Mesendoderm (in vitro differentiated cells): ENCODE results near the gene DSCAML1.

Experiments used
- DNase-seq: peaks from one replicate; pipeline ENCODE4 v3.0.0; 2013
- H2AK5ac ChIP-seq: 2 replicates; pipeline ENCODE4 v1.6.1; 2013; ENCODE audit warnings: low read length, inconsistent platforms
- H2BK120ac ChIP-seq: 2 replicates; pipeline ENCODE4 v1.6.1; 2013; ENCODE audit warnings: low read depth, mild to moderate bottlenecking, low read length, moderate library complexity, mixed read lengths
- H2BK15ac ChIP-seq: replicated peaks from 2 replicates; pipeline ENCODE4 v1.6.1; 2013; ENCODE audit warnings: low read depth, mild to moderate bottlenecking, moderate library complexity
- H2BK5ac ChIP-seq: 2 replicates; pipeline ENCODE4 v1.6.1; 2013; ENCODE audit warnings: low read length, inconsistent platforms
- H3K18ac ChIP-seq: 2 replicates; pipeline ENCODE4 v1.6.1; 2013; ENCODE audit warnings: mild to moderate bottlenecking, low read length, mixed read lengths
- H3K23ac ChIP-seq: one replicate; pipeline ENCODE4 v1.6.1; 2013; ENCODE audit warnings: low read length
- H3K27ac ChIP-seq: 2 replicates; pipeline ENCODE4 v1.5.1; 2013; ENCODE audit warnings: low read depth, mild to moderate bottlenecking, inconsistent platforms, low read length, moderate library complexity
- H3K27me3 ChIP-seq: 2 replicates; pipeline ENCODE4 v1.6.1; 2013; ENCODE audit warnings: low read length, control low read depth, mild to moderate bottlenecking, inconsistent platforms; ENCODE audit not compliant: insufficient read depth, poor library complexity
- H3K36me3 ChIP-seq: 2 replicates; pipeline ENCODE4 v1.6.1; 2013; ENCODE audit warnings: low read length, inconsistent platforms; ENCODE audit not compliant: control insufficient read depth, insufficient read depth
- H3K4ac ChIP-seq: one replicate; pipeline ENCODE4 v1.6.1; 2013; ENCODE audit warnings: low read depth, mild to moderate bottlenecking, low read length, moderate library complexity
- H3K4me1 ChIP-seq: 2 replicates; pipeline ENCODE4 v1.6.1; 2013; ENCODE audit warnings: low read depth, low read length, inconsistent platforms; ENCODE audit not compliant: control insufficient read depth
- H3K4me2 ChIP-seq: 2 replicates; pipeline ENCODE4 v1.6.1; 2013; ENCODE audit warnings: low read length
- H3K4me3 ChIP-seq: 2 replicates; pipeline ENCODE4 v1.5.1; 2013; ENCODE audit warnings: mild to moderate bottlenecking, low read length
- H3K56ac ChIP-seq: one replicate; pipeline ENCODE4 v1.6.1; 2013; ENCODE audit warnings: low read length
- H3K79me1 ChIP-seq: 2 replicates; pipeline ENCODE4 v1.6.1; 2013; ENCODE audit warnings: low read length, inconsistent platforms
- H3K79me2 ChIP-seq: 2 replicates; pipeline ENCODE4 v1.6.1; 2013; ENCODE audit warnings: mild to moderate bottlenecking, low read length; ENCODE audit not compliant: control insufficient read depth, insufficient read depth
- H3K9ac ChIP-seq: 2 replicates; pipeline ENCODE4 v1.6.1; 2013; ENCODE audit warnings: low read length, inconsistent platforms
- H4K5ac ChIP-seq: one replicate; pipeline ENCODE4 v1.6.1; 2013; ENCODE audit warnings: low read length
- H4K8ac ChIP-seq: one replicate; pipeline ENCODE4 v1.6.1; 2013; ENCODE audit warnings: low read depth, mild to moderate bottlenecking, control low read depth, low read length, moderate library complexity
- WGBS: extraction: QIAGEN DNeasy Blood & Tissue Kit; methylation state at CpG from one replicate; pipeline ENCODE4 v1.1.7; 2013; ENCODE audit warnings: low lambda C conversion rate, missing lambda C conversion rate; ENCODE audit not compliant: insufficient coverage; ENCODE audit errors: extremely low coverage; 5-methylcytosine and 5-hydroxymethylcytosine counted together

The DSCAML1 gene

DNA sequence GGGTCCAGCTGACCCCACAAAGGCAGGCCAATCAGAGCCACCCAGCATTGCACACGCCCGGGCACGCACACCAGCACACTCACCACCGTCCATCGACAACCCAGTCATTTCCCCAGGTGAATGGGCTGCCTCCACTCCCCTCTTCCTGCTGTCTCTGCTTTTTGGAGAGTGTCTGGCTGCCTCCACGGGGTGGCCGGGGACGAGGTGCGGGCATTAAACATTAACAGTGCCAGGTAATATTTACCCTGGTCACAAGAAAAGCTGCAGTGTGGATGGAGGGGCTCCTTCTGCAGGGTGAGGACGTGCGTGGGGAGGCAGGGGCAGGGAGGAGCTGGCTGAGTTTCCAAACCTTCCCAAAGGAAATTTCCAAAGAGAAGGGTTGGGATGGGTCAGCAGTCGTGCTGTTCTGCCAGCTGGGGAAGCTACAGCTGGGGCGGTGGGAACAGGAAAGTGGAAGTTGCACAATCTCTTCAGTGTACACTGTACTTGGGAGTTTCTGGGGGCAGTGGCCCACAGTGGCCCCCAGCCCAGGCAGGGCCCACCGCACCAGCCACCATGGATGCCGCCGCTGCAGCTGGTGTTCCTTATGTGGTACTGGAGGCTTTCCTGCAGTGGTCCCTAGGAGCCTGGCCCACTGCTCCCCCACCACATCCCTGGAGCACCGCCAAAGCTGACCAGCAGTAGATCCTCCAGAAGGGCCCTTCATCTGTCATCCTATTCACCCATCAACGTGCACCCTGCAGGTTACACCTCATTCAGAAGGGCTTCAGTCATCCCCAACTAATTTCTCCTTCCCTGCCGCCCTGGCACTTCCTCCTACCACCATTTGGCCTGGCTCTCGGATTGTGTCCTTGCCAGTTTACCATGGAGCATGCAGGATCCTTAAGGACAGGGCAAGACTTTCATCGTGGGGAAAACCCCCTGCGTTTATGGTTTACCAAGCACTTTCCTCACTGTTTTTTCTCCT, 27.8 kb upstream of the DSCAML1 start, which contains the start of gene FXYD2:
Gene FXYD2, minus strand, starts transcription at position 174 of the 967 bp plus-strand sequence. Its CDS starts 66 bp downstream, at position 108.
- Histone ChIP-seq H3K79me2 (no peaks in the 10 kb centered on the region), H3K4me1 (peaks cover 16% of the 10 kb centered on the region), H2BK120ac (no peak within 1 kb of the TSS), H2BK15ac (no peak within 1 kb of the TSS), H3K4me3 (no peak within 1 kb of the TSS), H3K18ac (peak within 1 kb of the TSS; percentile 9), H3K23ac (peak within 1 kb of the TSS; percentile 19), H2BK5ac (no peak within 1 kb of the TSS), H3K27ac (no peak within 1 kb of the TSS), H3K4me2 (no peak within 1 kb of the TSS), H3K56ac (peak within 1 kb of the TSS; percentile 59), H3K9ac (no peak within 1 kb of the TSS), H3K36me3 (no peaks in the 10 kb centered on the region), H3K79me1 (no peaks in the 10 kb centered on the region), H4K5ac (no peak within 1 kb of the TSS), H2AK5ac (no peak within 1 kb of the TSS), H4K8ac (no peak within 1 kb of the TSS), H3K27me3 (no peaks in the 10 kb centered on the region), H3K4ac (peak within 1 kb of the TSS; percentile 7)
- no peak for DNase-seq
- WGBS, result no CpG with 5 or more reads among the region's 22 CpGs

DNA sequence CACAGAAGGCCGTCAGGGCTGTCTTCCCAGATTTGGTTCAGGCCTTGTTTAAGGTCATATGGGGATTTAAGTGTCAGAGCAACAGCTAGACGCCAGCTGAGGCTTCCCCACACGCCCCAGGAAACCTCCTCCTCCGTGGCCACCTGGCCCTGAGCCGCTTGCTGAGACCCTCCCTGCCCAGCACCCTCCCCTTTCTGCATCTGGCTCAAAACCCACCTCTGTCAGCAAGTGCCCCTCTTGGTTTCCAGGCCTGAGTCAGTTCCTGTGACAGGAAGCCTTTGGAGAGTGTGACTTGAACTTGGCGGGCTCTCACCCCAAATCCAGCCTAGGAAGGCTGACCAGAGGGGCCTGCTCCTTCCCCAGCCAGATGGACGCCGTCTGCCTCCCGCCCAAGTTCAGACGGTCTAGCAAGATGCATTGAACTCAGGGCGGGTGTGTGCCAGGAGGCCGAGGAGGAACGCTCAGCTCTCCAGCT, 27.0 kb upstream of the DSCAML1 start:
- Histone ChIP-seq H4K5ac (no peak overlapping the region), H3K27ac (no peak overlapping the region), H3K4me1 (peaks cover 16% of the 10 kb centered on the region), H2BK5ac (no peak overlapping the region), H3K79me1 (no peaks in the 10 kb centered on the region), H3K23ac (peak overlapping the region; percentile 19), H3K36me3 (no peaks in the 10 kb centered on the region), H3K4ac (peak overlapping the region; percentile 7), H2AK5ac (no peak overlapping the region), H3K27me3 (no peaks in the 10 kb centered on the region), H3K4me2 (no peak overlapping the region), H2BK15ac (no peak overlapping the region), H3K9ac (no peak overlapping the region), H3K4me3 (no peak overlapping the region), H3K18ac (peak overlapping the region; percentile 9), H4K8ac (no peak overlapping the region), H3K79me2 (no peaks in the 10 kb centered on the region), H2BK120ac (no peak overlapping the region), H3K56ac (peak overlapping the region; percentile 59)
- WGBS, result no CpG with 5 or more reads among the region's 13 CpGs
- no peak for DNase-seq

DNA sequence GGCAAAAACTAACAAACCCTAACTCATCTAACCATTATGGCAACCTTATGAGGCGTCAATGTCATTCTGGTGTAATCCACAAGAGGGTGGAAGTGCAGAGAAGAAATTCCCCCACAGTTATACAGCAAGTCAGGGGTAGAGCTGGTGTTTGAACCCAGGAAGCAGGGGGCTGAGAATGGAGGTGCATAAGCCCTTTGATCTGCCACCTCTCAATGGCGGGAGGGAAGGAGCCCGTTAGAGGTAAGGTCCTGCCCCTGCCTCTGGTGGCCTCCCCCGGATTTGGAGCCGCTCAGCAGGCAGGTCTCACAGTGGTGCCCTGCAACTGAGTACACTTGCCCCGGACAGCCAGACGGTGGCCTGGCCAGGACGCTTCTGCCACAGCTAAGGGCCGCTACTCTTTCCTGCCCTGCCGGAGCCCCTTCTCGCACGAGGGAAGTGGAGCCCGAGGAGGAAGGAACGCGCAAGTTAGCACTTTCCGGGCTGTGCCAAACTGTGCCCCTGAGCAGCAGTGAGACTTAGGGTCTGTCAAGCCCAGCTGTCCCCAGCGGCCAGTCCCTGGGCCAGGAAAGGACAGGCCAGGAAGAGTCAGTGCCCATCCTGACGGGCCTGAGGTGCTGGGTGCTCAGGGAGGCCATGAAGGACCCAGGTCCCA, 26.4 kb upstream of the DSCAML1 start:
- Histone ChIP-seq H3K79me1 (no peaks in the 10 kb centered on the region), H3K36me3 (no peaks in the 10 kb centered on the region), H3K18ac (no peak overlapping the region), H3K4ac (no peak overlapping the region), H3K4me2 (no peak overlapping the region), H3K4me1 (peaks cover 16% of the 10 kb centered on the region), H4K5ac (no peak overlapping the region), H3K23ac (no peak overlapping the region), H2BK5ac (no peak overlapping the region), H3K4me3 (no peak overlapping the region), H4K8ac (no peak overlapping the region), H2AK5ac (no peak overlapping the region), H3K9ac (no peak overlapping the region), H2BK15ac (no peak overlapping the region), H3K27ac (no peak overlapping the region), H3K56ac (peak overlapping the region; percentile 29), H2BK120ac (no peak overlapping the region), H3K79me2 (no peaks in the 10 kb centered on the region), H3K27me3 (no peaks in the 10 kb centered on the region)
- DNase-seq, result peak; percentile 62
- no CpG with 5 or more reads among the region's 18 CpGs for WGBS

DNA sequence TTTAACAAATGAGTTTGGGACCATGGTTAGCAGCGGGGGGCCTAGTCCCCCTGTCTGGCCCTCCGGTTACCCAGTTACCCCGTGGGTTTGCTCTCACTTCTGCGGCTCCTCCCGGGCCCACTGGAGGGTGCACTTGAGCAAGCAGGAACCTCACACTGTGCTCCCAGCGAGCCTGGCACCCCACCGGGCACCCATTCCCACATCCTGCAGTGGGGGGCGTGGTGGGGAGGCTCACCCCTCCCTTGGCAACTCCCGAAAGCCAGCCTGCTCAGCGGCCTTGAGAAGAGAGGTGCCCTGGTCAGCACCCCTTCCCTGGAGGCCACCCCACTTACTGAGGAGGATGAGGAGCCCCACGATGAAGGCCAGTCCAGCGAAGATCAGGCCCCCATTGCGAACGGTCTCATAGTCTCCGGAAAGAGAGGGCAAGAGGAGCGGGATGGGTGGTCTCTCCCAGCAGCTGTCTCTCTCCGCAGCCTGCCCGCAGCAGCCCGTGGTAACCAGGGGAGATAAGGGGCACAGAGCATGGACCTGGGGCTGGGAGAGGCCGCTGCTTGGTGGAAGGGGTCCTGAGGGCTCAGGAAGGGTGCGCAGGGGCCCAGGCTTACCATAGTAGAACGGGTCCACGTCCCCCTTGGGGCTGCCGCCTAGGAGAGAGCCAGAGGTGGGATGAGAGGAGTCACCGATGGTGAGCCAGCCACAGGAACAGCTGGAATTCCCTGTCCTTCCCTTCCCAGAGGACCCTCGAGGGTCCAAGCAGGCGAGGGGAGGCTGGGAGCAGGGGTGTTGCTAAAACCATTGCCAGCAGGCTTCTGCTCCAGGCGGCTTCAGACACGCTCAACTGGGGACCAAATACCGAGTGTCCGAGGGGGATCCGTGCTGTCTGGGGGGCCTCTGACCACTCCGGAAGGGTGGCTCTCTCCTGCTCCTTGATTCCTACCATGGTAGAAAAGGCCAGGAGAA, 25.3 kb upstream of the DSCAML1 start:
- peak; percentile 49 for DNase-seq
- Histone ChIP-seq H2BK5ac (peak overlapping the region; percentile 22), H3K27ac (no peak overlapping the region), H3K4ac (no peak overlapping the region), H3K56ac (peak overlapping the region; percentile 31), H3K4me2 (no peak overlapping the region), H2BK120ac (no peak overlapping the region), H4K5ac (no peak overlapping the region), H3K18ac (no peak overlapping the region), H3K79me1 (no peaks in the 10 kb centered on the region), H3K4me3 (no peak overlapping the region), H4K8ac (no peak overlapping the region), H2AK5ac (peak overlapping the region; percentile 67), H3K9ac (no peak overlapping the region), H3K27me3 (no peaks in the 10 kb centered on the region), H3K23ac (no peak overlapping the region), H3K4me1 (peaks cover 16% of the 10 kb centered on the region), H3K36me3 (no peaks in the 10 kb centered on the region), H2BK15ac (no peak overlapping the region), H3K79me2 (no peaks in the 10 kb centered on the region)
- WGBS, result no CpG with 5 or more reads among the region's 33 CpGs

DNA sequence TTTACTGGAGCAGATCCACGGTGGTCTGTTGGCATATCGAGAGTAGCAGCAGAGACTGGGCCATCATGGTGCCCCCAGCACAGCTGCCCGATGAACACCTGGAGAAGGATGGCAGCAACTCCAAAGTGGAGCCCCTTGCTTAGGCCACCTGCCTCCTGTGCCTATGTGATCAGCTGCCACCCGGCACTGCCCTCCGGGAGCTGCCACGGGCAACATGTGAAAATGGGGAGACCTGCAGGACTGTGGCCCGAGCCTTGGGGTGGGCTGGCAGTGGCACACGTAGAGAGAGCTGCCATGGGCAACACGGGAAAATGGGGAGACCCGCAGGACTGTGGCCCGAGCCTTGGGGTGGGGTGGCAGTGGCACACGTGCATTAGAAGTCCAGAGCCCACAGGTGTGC, 24.4 kb upstream of the DSCAML1 start:
- no peaks in the 10 kb centered on the region for H3K79me1 ChIP-seq
- H2AK5ac ChIP-seq, result no peak overlapping the region
- no peaks in the 10 kb centered on the region for H3K36me3 ChIP-seq
- H3K4me3 ChIP-seq, result no peak overlapping the region
- no peak overlapping the region for H3K9ac ChIP-seq
- H3K56ac ChIP-seq, result no peak overlapping the region
- H3K27me3 ChIP-seq, result no peaks in the 10 kb centered on the region
- no peak for DNase-seq
- H2BK5ac ChIP-seq, result no peak overlapping the region
- H3K27ac ChIP-seq, result no peak overlapping the region
- peaks cover 20% of the 10 kb centered on the region for H3K4me1 ChIP-seq
- H2BK120ac ChIP-seq, result no peak overlapping the region
- no peak overlapping the region for H3K4ac ChIP-seq
- H3K23ac ChIP-seq, result no peak overlapping the region
- H3K79me2 ChIP-seq, result no peaks in the 10 kb centered on the region
- no peak overlapping the region for H3K18ac ChIP-seq
- H4K8ac ChIP-seq, result no peak overlapping the region
- H3K4me2 ChIP-seq, result no peak overlapping the region
- WGBS, result no CpG with 5 or more reads among the region's 12 CpGs
- H4K5ac ChIP-seq, result no peak overlapping the region
- H2BK15ac ChIP-seq, result no peak overlapping the region
